CD4-positive, alpha-beta memory T cell (primary cell): Measurements from ENCODE around the gene RBM12. TPM values are rescaled to one million over a fixed set of nuclear protein-coding genes. Genes with fewer than 3 reads are reported as not detected.

ENCODE experiments used
- CTCF ChIA-PET: fragments of 350-600 bp; sonication (Branson Sonifier 250); formaldehyde crosslinking; loops from one replicate; lab custom pipeline; 2021; ENCODE audit warnings: inconsistent platforms; ENCODE audit not compliant: partially characterized antibody; lab: Charles Lee
- POLR2A ChIA-PET: fragments of 350-600 bp; sonication (Branson Sonifier 250); formaldehyde crosslinking; loops from one replicate; lab custom pipeline; 2021; ENCODE audit not compliant: partially characterized antibody; lab: Charles Lee
- DNase-seq, 5 donors: peaks; one replicate each; pipeline versions ENCODE4 v3.0.0 to v3.0.0-alpha.2; 2020 to 2022; ENCODE audit warnings: mixed read lengths in 1 of 5
- H3K27ac ChIP-seq: one replicate; pipeline ENCODE4 v1.7.0; 2013; ENCODE audit warnings: low read depth, low read length
- H3K27me3 ChIP-seq: 2 replicates; pipeline ENCODE4 v1.7.0; 2013; ENCODE audit warnings: mild to moderate bottlenecking, low read length, moderate library complexity; ENCODE audit not compliant: insufficient read depth
- H3K36me3 ChIP-seq: 2 replicates; pipeline ENCODE4 v1.7.0; 2013; ENCODE audit warnings: mild to moderate bottlenecking, low read length, moderate library complexity; ENCODE audit not compliant: insufficient read depth
- H3K4me1 ChIP-seq: 2 replicates; pipeline ENCODE4 v1.7.0; 2013; ENCODE audit warnings: mild to moderate bottlenecking, low read length, moderate library complexity; ENCODE audit not compliant: insufficient read depth
- H3K4me3 ChIP-seq, 2 donors: one replicate each; pipeline ENCODE4 v1.7.0; 2013; ENCODE audit warnings: low read length in 2 of 2, mild to moderate bottlenecking in 1 of 2
- H3K9me3 ChIP-seq, 2 donors: one replicate each; pipeline ENCODE4 v1.7.0; 2013; ENCODE audit warnings: low read length in 2 of 2, control low read depth in 1 of 2; ENCODE audit not compliant: control insufficient read depth in 1 of 2
- H3K27ac Mint-ChIP-seq, 7 donors: one replicate each; pipeline ENCODE4 v1.8.0; 2020 to 2021; ENCODE audit warnings: mixed read lengths in 7 of 7, mild to moderate bottlenecking in 6 of 7, inconsistent platforms in 3 of 7, moderate library complexity in 3 of 7
- H3K27me3 Mint-ChIP-seq, 2 donors: one replicate each; pipeline ENCODE4 v1.8.0; 2020 to 2021; ENCODE audit warnings: mixed read lengths in 2 of 2
- H3K36me3 Mint-ChIP-seq, 2 donors: one replicate each; pipeline ENCODE4 v1.8.0; 2020 to 2021; ENCODE audit warnings: mixed read lengths in 2 of 2, inconsistent platforms in 1 of 2, mild to moderate bottlenecking in 1 of 2
- H3K4me1 Mint-ChIP-seq, 4 donors: one replicate each; pipeline ENCODE4 v1.8.0; 2020 to 2021; ENCODE audit warnings: mixed read lengths in 4 of 4, mild to moderate bottlenecking in 1 of 4
- H3K4me3 Mint-ChIP-seq, 8 donors: one replicate each; pipeline ENCODE4 v1.8.0; 2020 to 2021; ENCODE audit warnings: mixed read lengths in 8 of 8, mild to moderate bottlenecking in 7 of 8, moderate library complexity in 6 of 8, inconsistent platforms in 3 of 8
- H3K9me3 Mint-ChIP-seq, 8 donors: one replicate each; pipeline ENCODE4 v1.8.0; 2020 to 2021; ENCODE audit warnings: mixed read lengths in 8 of 8, mild to moderate bottlenecking in 5 of 8, inconsistent platforms in 3 of 8, moderate library complexity in 1 of 8
- intact Hi-C: fragments of 100-400 bp; cut with micrococcal nuclease; formaldehyde crosslinking; loops from one replicate; pipeline ENCODE4 v1.15.1; 2023
- polyA plus RNA-seq, 2 donors: library from polyadenylated mRNA; unstranded; fragments of 300-500 nt; fragmentation: Illumina TruSeq; gene quantifications; one replicate each; pipeline ENCODE4 v1.2.3, GENCODE V29; 2021
- total RNA-seq, 2 experiments: library from RNA; stranded (reverse); gene quantifications; one replicate each; pipeline ENCODE4 v1.2.3, GENCODE V29; 2021

Gene RBM12
- total and polyA plus RNA-seq, 4 experiments from 2014 or later = 29.9 to 138 (median 91.0) TPM

- no peak overlapping the region for H3K27ac Mint-ChIP-seq
- H3K27me3 Mint-ChIP-seq = peaks cover 2 to 4% of the 10 kb centered on the region in 2 donors
- Histone ChIP-seq H3K9me3 (no peaks in the 10 kb centered on the region), H3K27ac (no peak overlapping the region), H3K36me3 (no peaks in the 10 kb centered on the region), H3K4me1 (peaks cover 17% of the 10 kb centered on the region), H3K4me3 (no peak overlapping the region), H3K27me3 (no peaks in the 10 kb centered on the region)
- H3K4me1 Mint-ChIP-seq = peaks cover 2 to 15% (median 4%) of the 10 kb centered on the region in 4 donors
- H3K36me3 Mint-ChIP-seq = no peaks in the 10 kb centered on the region
- CTCF ChIA-PET = no interaction called here
- intact Hi-C loops = loop anchor here (2.0 to 5.0 kb wide), 4 partner anchors 63 to 139 kb away; partner anchors contain the start of genes CPNE1, NFS1, RBM12 and ROMO1
- no peaks in the 10 kb centered on the region for H3K9me3 Mint-ChIP-seq
- peak overlapping the region in 1 of 8 donors; percentile 43 for H3K4me3 Mint-ChIP-seq
- POLR2A ChIA-PET = interaction anchor here (2.1 to 5.5 kb wide), 2 partner anchors 18 to 64 kb away, joined by 16 to 55 read pairs; partner anchors contain the start of genes CPNE1, RBM12 and SPAG4
- DNase-seq = peak in 1 of 5 donors; percentile 24
Observed at GRCh38 chr20:35599776-35600120, 65.0 kb downstream of the RBM12 start.

Other genes with a start within 250 kb of the RBM12 start
- not detected for gene GDF5, start 226.7 kb downstream of the RBM12 start, total RNA-seq
- gene GDF5, start 226.7 kb downstream of the RBM12 start, polyA plus RNA-seq = not detected
- 10 to 100 TPM; 71.3 to 76.9 TPM for gene CEP250, start 209.3 kb downstream of the RBM12 start, total RNA-seq
- gene CEP250, start 209.3 kb downstream of the RBM12 start, polyA plus RNA-seq = 10 to 100 TPM in 1 of 2 donors, 1 to 10 TPM in 1; 4.4 to 14.1 TPM
- not detected for gene C20orf173, start 135.2 kb downstream of the RBM12 start, total RNA-seq
- gene C20orf173, start 135.2 kb downstream of the RBM12 start, polyA plus RNA-seq = not detected
- 100 to 1,000 TPM; 148 to 151 TPM for gene ERGIC3, start 122.8 kb downstream of the RBM12 start, total RNA-seq
- gene ERGIC3, start 122.8 kb downstream of the RBM12 start, polyA plus RNA-seq = 100 to 1,000 TPM; 134 to 137 TPM
- 1 to 10 TPM in 1 of 2 experiments, under 1 TPM in 1; 0.47 to 1.3 TPM for gene SPAG4, start 49.1 kb downstream of the RBM12 start, total RNA-seq
- under 1 TPM; 0.69 to 0.79 TPM for gene SPAG4, start 49.1 kb downstream of the RBM12 start, polyA plus RNA-seq
- 100 to 1,000 TPM; 316 to 353 TPM for gene CPNE1, start within 50 bp of the RBM12 start, total RNA-seq
- 100 to 1,000 TPM; 305 to 343 TPM for gene CPNE1, start within 50 bp of the RBM12 start, polyA plus RNA-seq
- 10 to 100 TPM; 30.3 to 33.6 TPM for gene NFS1, start 34.5 kb upstream of the RBM12 start, total RNA-seq
- 10 to 100 TPM in 1 of 2 donors, 1 to 10 TPM in 1; 6.3 to 28.3 TPM for gene NFS1, start 34.5 kb upstream of the RBM12 start, polyA plus RNA-seq
- 10 to 100 TPM; 38.4 to 43.8 TPM for gene ROMO1, start 34.5 kb upstream of the RBM12 start, total RNA-seq
- gene ROMO1, start 34.5 kb upstream of the RBM12 start, polyA plus RNA-seq = 100 to 1,000 TPM; 273 to 335 TPM
- 100 to 1,000 TPM; 631 to 665 TPM for gene RBM39, start 77.4 kb upstream of the RBM12 start, total RNA-seq
- 100 to 1,000 TPM in 1 of 2 donors, 10 to 100 TPM in 1; 76.7 to 153 TPM for gene RBM39, start 77.4 kb upstream of the RBM12 start, polyA plus RNA-seq
- 10 to 100 TPM; 72.9 to 82.3 TPM for gene PHF20, start 107.1 kb upstream of the RBM12 start, total RNA-seq
- gene PHF20, start 107.1 kb upstream of the RBM12 start, polyA plus RNA-seq = 100 to 1,000 TPM; 106 to 126 TPM